ENCODE measurements around the gene CTIF.

DNA sequence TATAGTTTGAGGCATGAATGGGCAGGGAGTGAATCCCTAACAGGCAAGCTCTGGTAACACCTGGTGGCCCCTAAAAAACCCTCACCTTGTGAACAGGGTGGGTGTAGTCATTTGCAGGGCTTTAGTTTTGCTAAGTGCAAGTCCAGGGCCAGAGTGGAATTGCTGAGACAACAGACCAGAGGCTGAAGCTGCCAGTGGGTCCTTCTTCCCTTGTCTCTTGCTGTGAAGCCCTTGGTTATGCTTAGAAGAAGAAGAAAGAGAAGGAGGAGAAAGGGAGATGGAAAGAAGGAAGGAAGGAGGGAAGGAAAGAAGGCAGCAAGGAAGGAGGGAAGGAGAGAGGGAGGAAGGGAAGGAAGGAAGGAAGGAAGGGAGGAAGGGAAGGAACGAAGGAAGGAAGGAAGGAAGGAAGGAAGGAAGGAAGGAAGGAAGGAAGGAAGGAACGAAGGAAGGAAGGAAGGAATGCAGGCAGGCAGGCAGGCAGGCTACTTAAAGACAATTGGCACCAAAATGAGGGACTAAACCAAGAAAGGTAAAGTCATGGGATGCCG is 366.1 kb downstream of the CTIF start:
- TF ChIP-seq CTCF (IDR thresholded peaks at IDR 0.05): no peak
- TF ChIP-seq POLR2A (IDR thresholded peaks at IDR 0.05): no peak

All from heart left ventricle (tissue), 13 donors.